GM19035 (cell line): ENCODE data around the gene TMEM151B.

Experiments
- ATAC-seq: cut with Tn5 transposase; IDR thresholded peaks from one replicate; pipeline ENCODE4 v1.9.1; 2021; ENCODE audit not compliant: unreplicated experiment

The TMEM151B gene

GRCh38 chr6:44250067-44250717, 20.1 kb upstream of the TMEM151B start:
- ATAC-seq, result no peak

- ATAC-seq, result no peak
Measured at GRCh38 chr6:44250718-44251123, 19.5 kb upstream of the TMEM151B start.

GRCh38 chr6:44251576-44252524, 18.4 kb upstream of the TMEM151B start:
- no peak for ATAC-seq

- no peak for ATAC-seq
Measured at GRCh38 chr6:44253307-44254101, 16.7 kb upstream of the TMEM151B start.

GRCh38 chr6:44254191-44255104, 15.8 kb upstream of the TMEM151B start:
- ATAC-seq, result no peak

- ATAC-seq, result no peak
Measured at GRCh38 chr6:44255105-44255808, 15.0 kb upstream of the TMEM151B start.

GRCh38 chr6:44255871-44256774, 14.1 kb upstream of the TMEM151B start:
- ATAC-seq, result no peak

- ATAC-seq, result no peak
Measured at GRCh38 chr6:44256775-44257024, 13.6 kb upstream of the TMEM151B start.

- ATAC-seq, result peak; percentile 47
Measured at GRCh38 chr6:44257025-44257752, 13.1 kb upstream of the TMEM151B start, which contains the start of gene SLC35B2. Gene SLC35B2, minus strand, starts transcription at chr6:44257528. Its CDS starts 118 bp downstream, at chr6:44257410.

- ATAC-seq, result no peak
Measured at GRCh38 chr6:44257753-44258324, 12.4 kb upstream of the TMEM151B start.

GRCh38 chr6:44258325-44258863, 11.9 kb upstream of the TMEM151B start:
- ATAC-seq, result no peak

GRCh38 chr6:44258921-44259320, 11.3 kb upstream of the TMEM151B start:
- no peak for ATAC-seq

- no peak for ATAC-seq
Measured at GRCh38 chr6:44260011-44260410, 10.2 kb upstream of the TMEM151B start.

GRCh38 chr6:44260451-44261297, 9.6 kb upstream of the TMEM151B start:
- ATAC-seq, result no peak

GRCh38 chr6:44261581-44261980, 8.7 kb upstream of the TMEM151B start:
- ATAC-seq, result no peak

- ATAC-seq, result no peak
Measured at GRCh38 chr6:44262467-44263353, 7.5 kb upstream of the TMEM151B start.
